Inflammatory macrophage treated with lipopolysaccharide for 1 hour (primary cell): ENCODE results near the gene CCL4L2.
"Not testable (repeated sequence)": the region's sequence is repeated elsewhere in the genome, so short reads cannot be mapped to it uniquely, and the experiment has no call there.

Source experiments
- DNase-seq, 2 donors: peaks; one replicate each; pipeline ENCODE4 v3.0.0-alpha.2; 2020 to 2022

The CCL4L2 gene

DNA sequence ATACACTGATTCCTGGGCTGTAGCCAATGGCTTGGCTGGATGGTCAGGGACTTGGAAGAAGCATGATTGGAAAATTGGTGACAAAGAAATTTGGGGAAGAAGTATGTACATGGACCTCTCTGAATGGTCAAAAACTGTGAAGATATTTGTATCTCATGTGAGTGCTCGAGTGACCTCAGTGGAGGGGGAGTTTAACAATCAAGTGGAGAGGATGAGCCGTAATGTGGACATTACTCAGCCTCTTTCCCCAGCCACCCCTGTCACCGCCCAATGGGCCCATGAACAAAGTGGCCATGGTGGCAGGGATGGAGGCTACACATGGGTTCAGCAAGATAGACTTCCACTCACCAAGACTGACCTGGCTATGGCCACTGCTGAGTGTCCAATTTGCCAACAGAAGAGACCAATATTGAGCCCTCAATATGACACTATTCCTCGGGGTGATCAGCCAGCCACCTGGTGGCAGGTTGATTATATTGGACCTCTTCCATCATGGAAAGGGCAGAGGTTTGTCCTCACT lies 10.8 kb downstream of the CCL4L2 start:
- not testable (repeated sequence) for DNase-seq

DNA sequence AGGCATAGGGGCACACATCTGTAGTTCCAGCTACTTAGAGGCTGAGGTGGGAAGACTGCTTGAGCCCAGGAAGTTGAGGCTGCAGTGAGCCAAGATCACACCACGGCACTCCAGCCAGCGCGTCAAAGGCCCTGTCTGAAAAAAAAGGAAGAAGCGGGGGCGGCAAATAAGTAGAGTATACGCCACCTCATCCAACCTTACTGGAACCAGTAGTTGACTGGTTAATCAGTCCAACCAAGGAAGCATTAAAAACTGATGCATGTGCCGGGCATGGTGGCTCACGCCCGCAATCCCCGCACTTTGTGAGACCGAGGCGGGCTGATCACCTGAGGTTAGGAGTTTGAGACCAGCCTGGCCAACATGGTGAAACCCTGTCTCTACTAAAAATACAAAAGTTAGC lies 12.1 kb downstream of the CCL4L2 start:
- DNase-seq: peak in 1 of 2 donors; percentile 71

DNA sequence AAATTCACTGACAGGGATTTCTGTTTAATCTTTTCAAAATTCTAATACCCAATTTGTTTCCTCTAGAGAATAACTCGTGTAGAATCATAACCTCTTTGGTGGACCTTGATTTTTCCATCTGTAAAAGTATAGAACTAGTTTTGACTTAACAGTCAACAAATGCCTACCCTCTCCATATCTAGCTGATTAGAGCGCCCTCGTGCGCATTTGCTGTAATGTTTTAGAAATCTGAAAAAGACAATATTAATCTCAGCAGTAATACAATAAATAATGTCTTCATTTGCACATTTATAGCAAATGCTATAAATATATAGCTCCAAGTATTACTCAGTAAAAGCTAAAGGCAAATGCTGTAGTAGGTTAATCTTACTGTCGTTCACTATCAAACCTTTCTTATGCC lies 18.8 kb downstream of the CCL4L2 start:
- not testable (repeated sequence) for DNase-seq

DNA sequence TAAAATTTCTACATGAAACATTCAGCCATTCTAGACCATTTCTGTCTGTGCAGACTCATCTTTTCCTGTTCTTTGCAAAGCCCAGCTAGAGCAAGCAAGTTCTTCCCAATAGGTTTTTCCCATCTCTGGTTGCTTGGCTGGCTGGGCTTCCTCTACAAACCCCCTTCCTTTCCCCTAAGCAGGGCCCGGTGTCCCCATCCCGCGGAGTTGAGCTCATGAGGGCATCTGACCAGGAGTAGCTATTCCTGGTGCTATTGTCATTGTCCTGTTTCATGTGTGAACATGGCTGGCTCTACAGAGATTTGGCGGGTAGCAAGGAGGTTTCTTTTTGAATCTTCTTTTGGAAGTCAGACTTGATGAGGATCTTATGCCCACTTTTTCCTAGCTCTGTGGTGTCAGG lies 31.2 kb downstream of the CCL4L2 start:
- not testable (repeated sequence) for DNase-seq
